Testis (tissue), 3 donors: ENCODE data around the gene ARHGEF7. TPM values are rescaled to one million over a fixed set of nuclear protein-coding genes. Genes with fewer than 3 reads are reported as not detected.

Experiments used
- DNase-seq: peaks from one replicate; pipeline ENCODE4 v3.0.0-alpha.2; 2019
- H3K27ac ChIP-seq, 2 donors: fragments of 200-600 bp; sonication (generic); one replicate each; pipeline ENCODE4 v1.5.1; 2019
- H3K27me3 ChIP-seq: fragments of 200-600 bp; sonication (generic); one replicate; pipeline ENCODE4 v1.5.1; 2019
- H3K36me3 ChIP-seq: fragments of 200-600 bp; sonication (generic); one replicate; pipeline ENCODE4 v1.5.1; 2017; ENCODE audit warnings: low read depth; ENCODE audit errors: missing control alignments
- H3K4me1 ChIP-seq: fragments of 200-600 bp; sonication (generic); one replicate; pipeline ENCODE4 v1.5.1; 2019
- H3K4me3 ChIP-seq, 2 donors: fragments of 200-600 bp; sonication (generic); one replicate each; pipeline ENCODE4 v1.5.1; 2017 to 2019
- H3K9me3 ChIP-seq: fragments of 200-600 bp; sonication (generic); one replicate; pipeline ENCODE4 v1.5.1; 2017
- CTCF ChIP-seq, 3 experiments: fragments of 450-650 bp in 2 of 3; fragments of 200-600 bp in 1 of 3; sonication (generic) in 1 of 3; IDR thresholded peaks; one replicate each; pipeline ENCODE4 v1.5.1; 2016 to 2019; ENCODE audit warnings: antibody characterized with exemption in 3 of 3, mild to moderate bottlenecking in 2 of 3, moderate library complexity in 1 of 3
- POLR2A ChIP-seq: fragments of 450-650 bp; IDR thresholded peaks from one replicate; pipeline ENCODE4 v1.6.1; 2017; ENCODE audit warnings: antibody characterized with exemption, mild to moderate bottlenecking, moderate library complexity
- WGBS, 2 donors: methylation state at CpG; one replicate each; pipeline ENCODE4 v1.1.5; 2018; 5-methylcytosine and 5-hydroxymethylcytosine counted together
- intact Hi-C: fragments of 100-400 bp; cut with DNase I; formaldehyde crosslinking; loops from one replicate; pipeline ENCODE4 v1.15.1; 2023; ENCODE audit warnings: low total_unique reads
- polyA plus RNA-seq: library from polyadenylated mRNA; stranded (reverse); fragments of 350-450 nt; fragmentation: Illumina TruSeq; extraction: RNeasy Lipid Tissue Mini Kit (QIAGEN cat#74804); gene quantifications from one replicate; pipeline ENCODE4 v1.2.3, GENCODE V29; 2014; ENCODE audit warnings: low read depth, low replicate concordance; ENCODE audit not compliant: insufficient read depth
- total RNA-seq, 2 donors: library from RNA; depleted of rRNA; stranded (reverse); fragments of >200 nt; gene quantifications; one replicate each; pipeline ENCODE4 v1.2.3, GENCODE V29; 2016

The ARHGEF7 gene
- total and polyA plus RNA-seq, 3 donors from 2014 or later = 73.6 to 136 (median 118) TPM

GRCh38 chr13:111095911-111096501 is 19.1 kb upstream of the ARHGEF7 start:
- Histone ChIP-seq H3K36me3 (no peaks in the 10 kb centered on the region), H3K27ac (no peak overlapping the region), H3K27me3 (no peaks in the 10 kb centered on the region), H3K9me3 (no peaks in the 10 kb centered on the region), H3K4me1 (no peaks in the 10 kb centered on the region), H3K4me3 (no peak overlapping the region)
- no peak for DNase-seq
- 28 to 35% methylated on average over 9 of the region's 9 CpGs for WGBS, 2 donors
- TF ChIP-seq POLR2A (no peak), CTCF (IDR thresholded peaks at IDR 0.05) (no peak)
- intact Hi-C loops = no loop called here

GRCh38 chr13:111099290-111099689 is 15.8 kb upstream of the ARHGEF7 start:
- H3K4me3 ChIP-seq = no peak overlapping the region
- no peaks in the 10 kb centered on the region for H3K9me3 ChIP-seq
- no peaks in the 10 kb centered on the region for H3K27me3 ChIP-seq
- intact Hi-C loops = no loop called here
- no peak for DNase-seq
- TF ChIP-seq CTCF (IDR thresholded peaks at IDR 0.05) (no peak), POLR2A (no peak)
- no peaks in the 10 kb centered on the region for H3K4me1 ChIP-seq
- no peak overlapping the region for H3K27ac ChIP-seq
- H3K36me3 ChIP-seq = no peaks in the 10 kb centered on the region
- WGBS, 2 donors = 43 to 48% methylated on average over 1 of the region's 1 CpG

GRCh38 chr13:111110054-111110453 is 5.1 kb upstream of the ARHGEF7 start:
- DNase-seq = no peak
- TF ChIP-seq POLR2A = no peak
- TF ChIP-seq CTCF (IDR thresholded peaks at IDR 0.05) = no peak
- intact Hi-C loops = no loop called here

GRCh38 chr13:111111376-111111937 is 3.7 kb upstream of the ARHGEF7 start:
- no peaks in the 10 kb centered on the region for H3K36me3 ChIP-seq
- 83 to 87% methylated on average over 7 of the region's 7 CpGs for WGBS, 2 donors
- no peaks in the 10 kb centered on the region for H3K27me3 ChIP-seq
- H3K27ac ChIP-seq = no peak overlapping the region
- DNase-seq = no peak
- H3K9me3 ChIP-seq = no peaks in the 10 kb centered on the region
- H3K4me1 ChIP-seq = peaks cover 5% of the 10 kb centered on the region
- TF ChIP-seq CTCF (IDR thresholded peaks at IDR 0.05) = no peak
- TF ChIP-seq POLR2A = no peak
- intact Hi-C loops = no loop called here
- H3K4me3 ChIP-seq = no peak overlapping the region

More at GRCh38 chr13:111110054-111110453, 5.1 kb upstream of the ARHGEF7 start:
- Histone ChIP-seq H3K27me3 (no peaks in the 10 kb centered on the region), H3K4me1 (peaks cover 5% of the 10 kb centered on the region), H3K36me3 (no peaks in the 10 kb centered on the region), H3K27ac (no peak overlapping the region), H3K9me3 (no peaks in the 10 kb centered on the region), H3K4me3 (no peak overlapping the region)
- WGBS, 2 donors = 72 to 79% methylated on average over 2 of the region's 2 CpGs

- intact Hi-C loops = no loop called here
- H3K36me3 ChIP-seq = no peaks in the 10 kb centered on the region
- no peak for TF ChIP-seq CTCF (IDR thresholded peaks at IDR 0.05)
- no peak for TF ChIP-seq POLR2A
- WGBS, 2 donors = 71 to 87% methylated on average over 9 of the region's 9 CpGs
- H3K27me3 ChIP-seq = no peaks in the 10 kb centered on the region
- peaks cover 10% of the 10 kb centered on the region for H3K4me1 ChIP-seq
- H3K27ac ChIP-seq = no peak overlapping the region
- no peaks in the 10 kb centered on the region for H3K9me3 ChIP-seq
- H3K4me3 ChIP-seq = no peak overlapping the region
- DNase-seq = no peak
Observed at GRCh38 chr13:111112196-111112595, 2.9 kb upstream of the ARHGEF7 start.
